ENCODE measurements around the gene RGS6. TPM values are rescaled to one million over a fixed set of nuclear protein-coding genes. Genes with fewer than 3 reads are reported as not detected.

RGS6 gene
- total RNA-seq, 2 donors from 2014 or later, result 1.4 to 4.7 TPM

DNA sequence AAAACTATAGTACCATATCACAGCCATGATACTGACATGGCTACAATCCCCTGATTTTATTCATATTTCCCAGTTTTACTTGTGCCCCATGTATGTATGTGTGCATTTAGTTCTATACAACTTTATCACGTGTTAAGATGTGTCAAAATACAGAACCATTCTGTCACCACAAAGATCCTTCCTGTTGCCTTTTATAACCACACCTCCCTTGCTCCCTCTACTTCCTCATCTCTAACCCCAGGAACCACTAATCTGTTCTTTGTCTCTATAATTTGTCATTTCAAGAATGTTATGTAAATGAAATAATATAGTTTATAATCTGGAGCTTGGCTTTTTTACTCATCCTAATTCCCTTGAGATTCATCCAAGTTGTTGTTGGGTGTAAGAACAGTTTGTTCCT lies 603.3 kb downstream of the RGS6 start:
- H3K27me3 ChIP-seq (replicated peaks; ENCODE audit: insufficient read depth), result no peaks in the 10 kb centered on the region
- ATAC-seq (ENCODE audit: insufficient number of reproducible peaks, low FRiP score, low read depth), result no peak
- TF ChIP-seq, protein P1, sequence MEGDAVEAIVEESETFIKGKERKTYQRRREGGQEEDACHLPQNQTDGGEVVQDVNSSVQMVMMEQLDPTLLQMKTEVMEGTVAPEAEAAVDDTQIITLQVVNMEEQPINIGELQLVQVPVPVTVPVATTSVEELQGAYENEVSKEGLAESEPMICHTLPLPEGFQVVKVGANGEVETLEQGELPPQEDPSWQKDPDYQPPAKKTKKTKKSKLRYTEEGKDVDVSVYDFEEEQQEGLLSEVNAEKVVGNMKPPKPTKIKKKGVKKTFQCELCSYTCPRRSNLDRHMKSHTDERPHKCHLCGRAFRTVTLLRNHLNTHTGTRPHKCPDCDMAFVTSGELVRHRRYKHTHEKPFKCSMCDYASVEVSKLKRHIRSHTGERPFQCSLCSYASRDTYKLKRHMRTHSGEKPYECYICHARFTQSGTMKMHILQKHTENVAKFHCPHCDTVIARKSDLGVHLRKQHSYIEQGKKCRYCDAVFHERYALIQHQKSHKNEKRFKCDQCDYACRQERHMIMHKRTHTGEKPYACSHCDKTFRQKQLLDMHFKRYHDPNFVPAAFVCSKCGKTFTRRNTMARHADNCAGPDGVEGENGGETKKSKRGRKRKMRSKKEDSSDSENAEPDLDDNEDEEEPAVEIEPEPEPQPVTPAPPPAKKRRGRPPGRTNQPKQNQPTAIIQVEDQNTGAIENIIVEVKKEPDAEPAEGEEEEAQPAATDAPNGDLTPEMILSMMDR (IDR thresholded peaks at IDR 0.05), result no peak
- H3K4me1 ChIP-seq (ENCODE audit: control insufficient read depth in 1 of 2, low read depth in 2 of 2), result no peaks in the 10 kb centered on the region
- no peak for DNase-seq (ENCODE audit: low spot score)
- H3K27ac ChIP-seq, result no peak overlapping the region
- H3K36me3 ChIP-seq, result no peaks in the 10 kb centered on the region
- no peak overlapping the region for H3K4me3 ChIP-seq
- H3K9me3 ChIP-seq, result peaks cover 9% of the 10 kb centered on the region

DNA sequence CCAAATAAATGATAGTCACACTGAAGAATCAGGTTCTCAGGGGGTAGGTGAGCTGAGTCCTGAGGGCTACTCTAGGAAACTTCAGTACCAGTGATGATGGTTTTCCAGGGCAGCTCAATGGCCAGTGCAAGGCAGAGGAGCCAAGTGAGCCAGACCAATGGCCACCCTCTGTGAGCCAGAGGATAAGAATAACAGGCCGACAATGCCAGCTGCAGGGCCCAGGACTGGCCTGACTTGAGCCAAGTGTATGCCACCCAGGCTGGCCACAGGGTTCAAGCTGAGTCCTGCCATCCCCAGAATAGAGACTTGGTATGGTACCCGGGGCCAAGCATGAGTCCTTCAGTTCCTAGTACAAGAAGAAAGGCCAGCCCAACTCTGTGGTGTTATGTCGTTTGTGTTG lies 606.2 kb downstream of the RGS6 start:
- Histone ChIP-seq H3K4me1 (ENCODE audit: control insufficient read depth in 1 of 2, low read depth in 2 of 2) (no peaks in the 10 kb centered on the region), H3K27ac (no peak overlapping the region), H3K36me3 (no peaks in the 10 kb centered on the region), H3K27me3 (replicated peaks; ENCODE audit: insufficient read depth) (no peaks in the 10 kb centered on the region), H3K4me3 (no peak overlapping the region), H3K9me3 (peaks cover under 1% of the 10 kb centered on the region)
- ATAC-seq (ENCODE audit: insufficient number of reproducible peaks, low FRiP score, low read depth) (no peak), DNase-seq (ENCODE audit: low spot score) (no peak)
- TF ChIP-seq, protein P1 (IDR thresholded peaks at IDR 0.05), result no peak

DNA sequence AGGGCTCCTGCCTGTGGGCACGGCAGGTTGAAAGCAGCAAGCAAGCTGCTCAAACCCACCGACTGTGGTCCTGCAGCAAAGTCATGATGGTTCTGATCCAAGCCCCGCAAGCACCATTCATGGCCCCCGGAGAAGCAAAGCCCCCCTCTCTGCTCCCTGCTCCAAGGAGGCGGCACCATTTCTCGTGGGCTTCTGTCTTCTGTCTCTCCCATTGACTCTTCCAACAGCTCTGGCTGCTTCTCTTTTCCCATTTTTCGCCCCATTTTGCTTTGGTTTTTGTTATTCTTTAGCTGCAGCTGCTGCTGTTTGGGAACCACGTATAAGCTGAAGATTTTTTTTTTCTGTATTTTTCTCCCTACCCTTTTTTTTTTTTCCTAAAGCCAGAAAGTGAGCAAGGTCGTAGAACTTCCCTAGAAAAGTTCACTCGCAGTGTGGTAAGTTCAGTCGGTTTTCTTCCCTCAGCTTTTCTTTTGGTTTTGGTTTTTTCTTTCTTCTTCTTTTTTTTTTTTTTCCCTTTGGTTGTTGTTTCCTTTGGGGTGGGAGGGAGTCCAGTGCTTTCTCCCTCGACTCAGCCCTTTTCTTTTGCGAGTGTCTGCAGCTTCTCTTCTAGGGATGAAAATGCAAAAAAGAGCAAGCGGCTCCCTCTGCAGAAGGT lies 607.6 kb downstream of the RGS6 start:
- no peak overlapping the region for H3K27ac ChIP-seq
- H3K4me3 ChIP-seq, result no peak overlapping the region
- H3K4me1 ChIP-seq (ENCODE audit: control insufficient read depth in 1 of 2, low read depth in 2 of 2), result peaks cover 3 to 8% of the 10 kb centered on the region in 2 donors
- ATAC-seq (ENCODE audit: insufficient number of reproducible peaks, low FRiP score, low read depth) (no peak), DNase-seq (ENCODE audit: low spot score) (no peak)
- H3K9me3 ChIP-seq, result no peaks in the 10 kb centered on the region
- TF ChIP-seq, protein P1 (IDR thresholded peaks at IDR 0.05), result no peak
- H3K27me3 ChIP-seq (replicated peaks; ENCODE audit: insufficient read depth), result no peaks in the 10 kb centered on the region
- no peaks in the 10 kb centered on the region for H3K36me3 ChIP-seq

DNA sequence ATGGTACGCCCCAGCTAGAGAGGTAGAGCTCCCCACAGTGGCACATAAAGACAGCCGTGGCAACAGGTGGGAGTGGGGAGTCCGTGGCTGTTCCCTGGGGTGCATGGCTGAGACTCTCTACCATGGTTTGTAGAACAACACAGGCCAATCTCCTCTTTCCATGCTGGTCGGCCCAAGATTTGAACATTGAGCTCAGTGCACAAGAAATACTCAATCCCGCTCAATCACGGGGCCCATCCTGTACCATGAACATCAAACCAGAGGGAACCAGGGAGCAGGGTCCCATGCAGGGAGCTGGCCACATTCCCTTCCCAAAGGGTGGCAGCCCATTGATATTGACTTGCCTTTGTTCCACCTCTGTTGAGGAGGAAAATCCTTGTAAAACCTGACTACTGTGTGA lies 608.6 kb downstream of the RGS6 start:
- Histone ChIP-seq H3K36me3 (no peaks in the 10 kb centered on the region), H3K4me1 (ENCODE audit: control insufficient read depth in 1 of 2, low read depth in 2 of 2) (peaks cover 6 to 19% of the 10 kb centered on the region in 2 donors), H3K9me3 (no peaks in the 10 kb centered on the region), H3K27ac (no peak overlapping the region), H3K27me3 (replicated peaks; ENCODE audit: insufficient read depth) (no peaks in the 10 kb centered on the region), H3K4me3 (no peak overlapping the region)
- TF ChIP-seq, protein P1 (IDR thresholded peaks at IDR 0.05), result no peak
- DNase-seq (ENCODE audit: low spot score) (no peak), ATAC-seq (ENCODE audit: insufficient number of reproducible peaks, low FRiP score, low read depth) (no peak)

DNA sequence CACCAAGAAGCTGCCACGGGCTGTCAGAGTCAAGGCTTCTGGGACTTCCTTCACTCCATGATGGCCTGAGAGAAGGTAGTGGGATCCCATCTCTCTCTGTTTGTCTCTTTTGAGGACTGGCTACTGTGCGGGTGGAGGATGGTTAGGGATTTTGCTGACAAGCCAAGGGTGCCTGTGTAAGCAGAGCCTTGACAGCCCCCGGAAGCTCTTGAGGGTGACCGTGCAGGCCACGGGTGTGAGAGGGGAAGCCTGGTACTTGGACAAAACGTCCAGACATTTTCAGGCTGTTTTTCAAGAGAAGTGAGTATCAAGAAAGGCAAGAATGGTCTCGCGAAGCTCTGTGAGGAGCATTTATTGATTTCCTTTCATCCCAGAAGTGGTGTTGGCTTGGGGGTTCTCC lies 609.3 kb downstream of the RGS6 start:
- no peak for ATAC-seq (ENCODE audit: insufficient number of reproducible peaks, low FRiP score, low read depth)

More for the DNA sequence above, 609.3 kb downstream of the RGS6 start:
- H3K27ac ChIP-seq, result no peak overlapping the region
- no peaks in the 10 kb centered on the region for H3K36me3 ChIP-seq
- TF ChIP-seq, protein P1 (IDR thresholded peaks at IDR 0.05), result no peak
- no peaks in the 10 kb centered on the region for H3K27me3 ChIP-seq (replicated peaks; ENCODE audit: insufficient read depth)
- DNase-seq (ENCODE audit: low spot score), result no peak
- no peak overlapping the region for H3K4me3 ChIP-seq
- no peaks in the 10 kb centered on the region for H3K9me3 ChIP-seq
- peaks cover 6 to 20% of the 10 kb centered on the region in 2 donors for H3K4me1 ChIP-seq (ENCODE audit: control insufficient read depth in 1 of 2, low read depth in 2 of 2)
